Measurements from ENCODE around the gene MCAT.
"Not testable (repeated sequence)": the region's sequence is repeated elsewhere in the genome, so short reads cannot be mapped to it uniquely, and the experiment has no call there.

Gene MCAT

GRCh38 chr22:43118024-43118849 is 25.0 kb downstream of the MCAT start:
- no peak for DNase-seq

DNA sequence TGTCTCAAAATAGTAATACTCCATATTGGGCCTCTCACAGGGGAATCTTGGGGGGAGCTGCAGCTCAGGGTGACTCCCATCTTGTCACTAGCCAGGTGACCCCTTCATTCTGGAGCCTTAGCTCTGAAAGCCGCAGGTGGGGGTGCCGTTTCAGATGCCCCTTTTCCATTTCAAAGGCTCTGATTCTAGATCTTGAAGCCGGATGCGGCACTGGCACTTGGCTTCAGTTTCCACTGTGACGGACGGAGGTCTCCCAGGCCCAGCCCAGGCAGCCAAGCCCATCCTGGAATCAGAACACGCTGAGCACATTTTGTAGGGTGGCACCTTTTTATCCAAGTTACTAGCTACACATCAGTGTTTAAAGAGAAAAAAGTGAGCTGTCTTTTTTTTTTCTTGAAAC is 26.3 kb downstream of the MCAT start:
- no peak for DNase-seq

DNA sequence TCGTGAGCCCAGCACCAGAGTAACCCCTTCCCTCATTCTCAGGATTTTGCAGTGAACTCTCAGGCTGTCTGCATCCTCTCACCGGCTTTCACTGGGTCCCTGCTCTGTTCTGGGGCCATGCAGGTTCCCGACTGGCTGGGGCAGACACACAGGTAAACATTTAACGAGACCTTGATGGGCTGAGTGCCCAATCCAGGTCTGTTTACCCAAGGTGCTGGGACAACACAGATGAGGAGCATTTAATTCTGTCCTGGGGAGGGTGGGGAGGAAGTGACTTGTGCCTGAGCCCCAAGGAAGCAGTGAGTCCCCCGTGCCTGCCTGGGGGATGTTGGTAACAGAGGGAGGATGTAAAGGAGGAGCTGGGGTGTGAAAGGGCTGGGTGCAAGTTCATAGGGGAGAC is 28.2 kb downstream of the MCAT start:
- DNase-seq: no peak

GRCh38 chr22:43113526-43114251 is 29.5 kb downstream of the MCAT start:
- DNase-seq: no peak

DNA sequence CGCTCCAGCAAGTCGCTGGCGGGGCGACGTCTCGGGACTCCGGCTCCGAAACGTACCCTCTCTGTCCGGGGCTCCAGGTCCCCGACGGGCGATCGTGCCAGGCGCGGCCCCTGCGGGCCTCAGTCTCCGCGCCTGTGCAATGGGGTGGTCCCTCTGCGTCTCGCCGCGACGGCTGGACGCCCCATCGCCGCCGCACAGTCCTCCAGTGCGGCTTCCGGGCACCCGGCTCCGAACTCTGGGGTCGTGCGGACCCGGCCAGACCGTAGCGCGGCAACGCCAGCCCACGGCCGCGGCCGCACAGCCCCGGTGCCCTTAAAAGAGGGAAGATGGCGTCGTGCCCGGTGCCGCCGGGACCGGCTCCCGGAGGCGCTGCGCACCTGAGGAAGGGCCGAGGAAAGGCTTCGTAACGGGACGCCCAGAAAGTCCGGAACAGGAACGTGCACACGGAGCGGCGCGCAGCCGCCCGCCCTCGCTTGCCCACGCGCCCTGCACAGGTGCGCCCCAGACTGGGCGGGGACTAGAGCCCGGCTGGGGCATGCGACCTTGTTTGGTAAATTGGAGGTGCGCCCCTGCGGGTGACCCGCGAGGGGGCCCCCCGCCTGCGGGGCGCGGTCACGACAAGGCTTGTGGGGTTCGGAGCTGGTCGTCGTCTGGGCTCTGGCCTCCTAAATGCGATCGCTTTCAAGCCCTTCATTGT is 32.1 kb downstream of the MCAT start:
- DNase-seq: peak; percentile 45 to 52

DNA sequence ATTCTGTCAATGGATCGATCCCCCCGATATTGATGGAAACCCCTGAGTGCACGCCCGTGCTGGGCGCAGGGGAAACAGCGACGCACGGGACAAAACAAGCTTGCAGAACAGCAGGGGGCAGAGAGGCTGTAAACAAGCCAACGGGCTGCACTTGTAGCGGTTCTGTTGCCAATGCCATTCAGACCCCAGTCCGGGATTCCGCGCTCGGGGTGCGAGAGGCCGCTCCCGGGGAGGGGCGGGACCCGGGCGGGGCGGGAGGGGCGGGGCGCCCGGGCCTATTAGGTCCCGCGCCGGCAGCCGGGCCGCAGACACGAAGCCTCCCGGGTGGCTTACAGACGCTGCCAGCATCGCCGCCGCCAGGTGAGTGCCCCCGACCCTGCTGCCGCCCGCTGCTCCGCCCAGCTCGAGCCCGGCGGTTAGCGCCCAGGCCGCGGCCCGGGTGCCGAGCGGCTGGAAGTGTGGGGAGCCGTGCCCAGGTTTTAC is 32.7 kb downstream of the MCAT start, which contains the start of gene BIK:
TSS of gene BIK (plus strand) at position 307 of the 483 bp plus-strand sequence. CDS start 13,273 bp downstream, outside the sequence.
- peak; percentile 54 to 63 for DNase-seq

- DNase-seq: no peak
Observed at GRCh38 chr22:43109921-43110443, 33.2 kb downstream of the MCAT start.

GRCh38 chr22:43109511-43109910 is 33.7 kb downstream of the MCAT start:
- no peak for DNase-seq

DNA sequence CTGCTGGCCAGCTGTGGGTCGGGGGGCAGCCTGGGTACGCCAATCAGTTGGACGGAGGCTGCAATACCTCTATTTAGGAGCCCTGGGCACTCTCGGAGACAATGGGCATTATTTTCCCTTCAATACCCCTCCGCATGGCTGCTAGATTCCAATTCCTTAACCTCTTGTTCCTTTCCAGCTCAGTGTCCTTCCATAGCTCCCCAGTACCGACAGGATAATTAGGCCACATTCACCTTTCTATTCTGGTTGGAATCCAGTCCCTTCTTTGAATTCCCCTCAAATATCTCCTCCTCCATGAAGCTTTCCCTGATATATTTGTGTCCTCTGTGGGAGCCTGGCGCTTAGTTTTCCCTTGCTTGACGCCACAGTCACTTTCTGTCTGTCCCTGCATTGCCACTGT is 36.9 kb downstream of the MCAT start:
- DNase-seq: no peak

- DNase-seq: not testable (repeated sequence)
Observed at GRCh38 chr22:43104950-43105349, 38.2 kb downstream of the MCAT start.

DNA sequence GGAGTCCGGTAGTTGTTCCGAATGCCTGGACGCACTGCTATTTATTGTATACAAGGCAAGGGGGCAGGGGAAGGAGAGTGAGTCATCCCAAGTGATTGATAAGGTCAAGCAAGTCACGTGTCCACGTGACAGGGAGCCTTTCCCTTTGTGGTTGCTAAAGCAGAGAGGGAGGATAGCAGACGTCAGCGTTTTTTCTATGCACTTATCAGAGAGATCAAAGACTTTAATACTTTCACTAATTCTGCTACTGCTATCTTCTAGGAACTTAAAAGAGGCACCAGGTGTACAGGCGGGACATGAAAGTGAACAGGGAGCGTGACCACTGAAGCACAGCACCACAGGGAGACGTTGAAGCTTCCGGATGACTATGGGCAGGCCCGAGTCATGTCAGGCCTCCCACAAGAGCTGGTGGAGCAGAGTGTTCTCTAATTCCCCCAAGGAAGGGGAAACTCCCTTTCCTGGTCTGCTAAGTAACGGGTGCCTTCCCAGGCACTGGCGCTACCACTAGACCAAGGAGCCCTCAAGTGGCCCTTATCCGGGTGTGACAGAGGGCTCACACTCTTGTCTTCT is 39.1 kb downstream of the MCAT start:
- DNase-seq: not testable (repeated sequence)

- DNase-seq: no peak
Observed at GRCh38 chr22:43101306-43101705, 41.9 kb downstream of the MCAT start.

DNA sequence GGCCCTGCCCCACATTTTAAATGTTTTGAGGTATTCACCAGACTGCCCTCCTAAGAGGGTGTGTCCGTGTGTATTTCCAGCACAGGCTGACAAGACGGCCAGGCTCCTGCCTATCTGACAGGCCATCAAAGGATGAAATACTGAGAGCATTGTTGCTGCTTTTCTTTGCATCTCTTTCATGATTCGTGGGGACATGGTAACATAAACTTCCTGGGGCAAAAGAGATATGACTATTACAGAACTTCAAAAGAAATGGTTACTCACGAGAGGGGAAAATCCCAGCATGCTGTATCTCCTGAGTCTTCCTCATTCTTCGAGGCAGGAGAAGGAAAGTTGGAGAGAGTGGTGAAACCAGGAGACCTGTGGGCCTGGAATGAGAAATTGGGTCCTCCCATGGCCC is 43.0 kb downstream of the MCAT start:
- no peak for DNase-seq

DNA sequence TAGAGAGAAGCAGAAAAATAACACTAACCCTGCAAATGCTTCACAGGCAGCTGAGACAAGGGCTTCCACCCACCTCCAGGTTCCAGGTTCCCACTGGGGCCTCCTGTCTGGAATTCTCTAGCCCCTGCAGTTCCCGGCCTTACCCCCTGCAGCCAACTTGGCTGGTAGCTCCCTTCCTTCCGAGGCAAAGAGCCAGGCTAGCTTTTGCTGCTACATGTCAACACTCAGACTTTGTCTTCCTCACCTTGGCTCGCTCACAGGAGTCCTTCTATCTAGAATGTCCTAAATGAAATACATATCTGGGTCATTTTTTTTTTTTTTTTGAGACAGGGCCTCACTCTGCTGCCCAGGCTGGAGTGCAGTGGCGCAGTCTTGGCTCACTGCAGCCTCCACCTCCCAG is 44.1 kb downstream of the MCAT start:
- no peak for DNase-seq

DNA sequence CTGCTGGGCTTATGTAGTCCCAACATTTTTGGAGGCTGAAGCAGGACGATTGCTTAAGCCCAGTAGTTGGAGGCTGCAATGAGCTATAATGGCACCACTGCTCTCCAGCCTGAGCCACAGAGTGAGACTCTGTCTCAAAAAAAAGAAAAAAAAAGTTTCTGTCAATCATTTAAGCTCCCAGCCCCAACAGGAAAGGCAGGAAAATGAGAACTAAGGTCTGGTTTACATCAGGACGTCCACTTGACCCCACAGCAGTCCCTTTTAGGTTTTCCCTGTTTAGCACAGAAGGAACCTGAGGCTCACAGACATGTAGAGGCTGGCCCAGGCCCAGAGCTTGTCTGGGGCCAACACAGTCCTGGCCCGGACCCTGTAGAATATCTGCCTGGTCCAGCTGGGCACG is 44.8 kb downstream of the MCAT start:
- no peak for DNase-seq

DNA sequence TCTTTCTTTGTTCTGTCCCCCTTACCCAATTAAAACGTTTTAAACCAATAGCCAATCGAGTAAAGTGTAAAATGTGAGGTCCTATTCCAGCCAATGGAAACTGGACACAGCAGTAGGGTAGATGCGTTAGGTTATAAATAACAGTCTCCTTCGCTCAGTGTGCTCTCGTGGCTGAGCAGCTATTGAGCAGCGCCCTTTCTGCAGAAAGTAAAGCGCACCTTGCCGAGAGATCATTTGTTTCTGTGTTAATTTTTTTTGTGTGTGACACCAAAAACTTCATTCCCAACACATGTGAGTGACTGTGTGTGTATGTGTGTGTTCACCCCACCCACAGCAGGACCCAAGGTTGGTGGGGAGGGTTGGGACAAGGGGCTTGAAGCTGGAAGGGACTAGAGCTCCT is 46.8 kb downstream of the MCAT start:
- no peak for DNase-seq

DNA sequence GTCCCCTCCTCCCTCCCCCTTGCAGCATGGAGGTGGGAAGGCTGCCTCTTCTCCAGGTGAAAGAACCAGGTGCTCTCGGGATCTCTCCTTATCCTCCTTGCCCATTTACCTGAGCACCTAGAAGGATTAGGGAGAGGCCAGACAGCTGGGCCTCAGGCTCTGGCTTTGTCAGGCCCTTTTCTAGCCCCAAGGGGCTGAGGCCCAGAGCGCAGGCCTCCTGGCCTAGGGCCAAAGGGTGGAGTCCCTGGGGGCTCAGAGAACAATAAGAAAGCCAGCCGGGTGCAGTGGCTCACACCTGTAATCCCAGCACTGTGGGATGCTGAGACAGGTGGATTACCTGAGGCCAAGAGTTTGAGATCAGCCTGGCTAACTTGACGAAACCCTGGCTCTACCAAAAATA is 48.6 kb downstream of the MCAT start:
- DNase-seq: no peak

DNA sequence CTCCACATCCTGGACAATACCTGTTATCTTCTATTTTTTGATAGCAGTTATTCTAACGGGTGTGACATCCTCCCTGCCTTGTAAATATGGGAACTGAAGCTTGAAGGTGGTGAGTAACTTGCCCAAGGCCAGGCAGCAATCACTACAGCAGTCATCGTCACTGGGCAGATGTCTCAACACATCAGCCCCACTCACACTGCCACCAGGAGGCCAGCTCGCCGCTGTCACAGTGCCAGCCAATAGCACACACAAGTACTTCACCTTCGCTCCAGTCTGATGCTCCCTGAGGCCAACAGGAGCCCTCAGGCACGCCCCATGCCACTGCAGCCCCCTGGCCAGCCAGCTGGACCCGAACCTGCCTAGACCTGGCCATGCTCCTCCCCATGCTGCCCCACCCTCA is 49.1 kb downstream of the MCAT start:
- DNase-seq: no peak

DNA sequence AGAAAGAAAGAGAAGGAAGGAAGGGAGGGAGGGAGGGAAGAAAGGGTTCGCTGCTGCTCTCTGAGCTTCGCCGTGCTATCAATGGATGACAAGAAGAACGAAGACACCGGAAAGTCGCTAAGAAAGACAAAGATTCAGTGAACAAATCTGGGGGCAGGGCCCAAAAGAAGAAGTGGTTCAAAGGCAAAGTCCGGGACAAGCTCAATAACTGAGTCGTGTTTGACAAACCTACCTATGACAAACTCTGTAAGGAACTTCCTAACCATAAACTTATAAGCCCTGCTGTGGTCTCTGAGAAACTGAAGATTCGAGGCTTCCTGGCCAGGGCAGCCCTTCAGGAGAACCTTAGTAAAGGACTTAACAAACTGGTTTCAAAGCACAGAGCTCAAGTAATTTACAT is 51.1 kb downstream of the MCAT start:
- no peak for DNase-seq

DNA sequence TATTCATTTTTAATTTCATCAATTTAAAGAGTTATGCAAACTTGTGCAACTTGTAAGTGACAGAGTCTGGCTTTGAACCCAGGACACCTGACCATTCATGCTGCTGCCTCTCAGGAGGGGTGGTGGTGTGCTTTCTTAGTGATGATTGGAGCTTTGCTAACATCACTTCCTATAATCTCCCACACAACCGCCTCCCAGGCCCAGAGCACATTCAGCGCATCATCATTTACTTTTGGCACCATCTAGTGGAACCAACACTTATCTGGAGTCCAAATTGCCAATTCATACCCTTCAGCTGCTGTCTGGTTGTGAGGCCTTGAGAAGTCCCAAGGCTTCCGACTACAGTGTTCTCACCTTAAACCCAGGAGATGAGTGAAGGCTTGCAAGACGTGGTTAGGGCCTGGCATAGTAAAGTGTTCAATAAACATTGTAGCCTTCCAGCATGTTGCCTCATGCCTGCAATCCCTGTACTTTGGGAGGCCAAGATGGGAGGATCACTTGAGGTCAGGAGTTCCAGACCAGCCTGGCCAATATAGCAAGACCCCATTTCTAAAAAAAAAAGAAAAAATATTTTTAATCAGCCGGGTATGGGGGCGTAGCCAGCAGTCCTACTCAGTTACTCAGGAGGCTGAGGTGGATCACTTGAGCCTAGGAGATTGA is 52.9 kb downstream of the MCAT start:
- peak; percentile 65 for DNase-seq

DNA sequence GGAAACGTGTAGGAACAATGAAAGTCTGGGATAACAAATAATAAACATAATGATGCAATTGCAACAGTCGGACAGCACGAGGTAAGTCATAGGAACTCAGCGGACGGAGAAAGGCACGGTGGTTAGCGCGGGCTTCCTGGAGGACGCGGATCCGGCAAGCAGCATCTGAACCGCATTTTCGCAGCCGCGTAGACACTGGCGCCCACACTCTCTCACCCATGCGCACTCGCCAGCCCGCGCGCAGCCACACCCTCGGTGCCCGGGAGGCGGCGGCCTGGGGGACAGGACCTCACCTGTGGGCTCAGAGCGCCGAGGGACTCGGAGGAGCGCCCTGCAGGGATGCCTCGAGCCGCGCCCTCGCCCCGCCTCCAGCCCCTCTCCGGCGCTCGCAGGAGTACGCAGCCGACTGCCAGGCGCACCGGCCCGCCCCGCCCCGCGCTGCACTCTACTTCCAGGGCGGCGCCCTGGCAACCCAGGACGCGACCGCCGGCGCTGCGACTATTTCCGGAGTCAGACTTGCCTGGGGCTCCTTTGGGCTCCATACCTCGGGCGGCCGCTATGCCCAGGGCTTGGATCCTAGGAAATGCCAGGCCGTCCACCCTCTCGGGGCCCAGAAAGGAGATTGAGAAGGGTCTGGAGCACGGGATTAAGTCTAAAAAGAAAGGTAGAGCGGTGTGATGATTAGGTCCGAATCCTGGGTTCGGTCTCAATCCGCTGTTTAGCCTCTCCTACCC is 54.0 kb downstream of the MCAT start, which contains the start of gene TTLL1:
TSS of gene TTLL1 (minus strand) at position 408 of the 734 bp plus-strand sequence. CDS start 13,805 bp downstream, outside the sequence.
- DNase-seq: peak; percentile 91 to 95

Measured in activated T-cell treated with anti-CD3 and anti-CD28 coated beads, Interleukin-2, amount 50 U/mL, for 48 hours (primary cell).